ENCODE results near the gene BIRC6.
"Not testable (repeated sequence)": the region's sequence is repeated elsewhere in the genome, so short reads cannot be mapped to it uniquely, and the experiment has no call there.

The BIRC6 gene

DNA sequence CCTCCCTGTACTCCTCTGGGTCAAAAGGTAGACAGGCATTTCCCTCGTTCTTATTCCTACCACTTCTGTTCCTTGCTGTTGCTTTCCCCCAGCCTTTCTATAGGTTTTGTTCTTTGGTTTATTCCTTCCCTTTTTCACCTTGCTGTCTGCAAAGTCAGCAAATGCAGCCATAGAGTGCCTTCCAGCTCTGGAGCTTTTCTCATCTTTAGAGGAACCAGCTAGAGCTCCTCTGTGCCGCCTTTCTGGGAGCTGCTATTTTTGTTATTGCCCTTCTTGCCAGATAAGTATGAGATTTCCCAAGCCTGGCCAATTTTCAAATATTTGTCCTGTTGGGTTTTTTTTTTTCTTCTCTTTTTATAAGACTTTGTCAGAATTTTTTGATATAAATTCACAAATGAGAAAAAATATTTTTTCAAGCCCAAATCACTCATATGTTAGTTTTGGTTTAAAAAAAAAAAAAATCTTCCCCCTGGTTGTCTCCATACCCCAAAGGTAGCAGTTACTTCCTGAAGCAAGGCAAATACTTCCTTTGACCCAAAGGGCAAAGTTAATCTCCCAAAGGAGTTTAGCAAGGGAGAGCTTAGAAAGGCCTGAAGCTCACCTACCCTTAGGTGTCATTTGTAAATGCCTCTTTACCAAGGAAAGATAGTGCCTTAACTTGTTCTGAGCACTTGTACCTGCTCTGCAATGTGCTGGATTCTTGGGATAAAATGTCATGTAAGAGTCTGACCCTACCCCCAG lies 265.9 kb downstream of the BIRC6 start:
- no peak for DNase-seq

DNA sequence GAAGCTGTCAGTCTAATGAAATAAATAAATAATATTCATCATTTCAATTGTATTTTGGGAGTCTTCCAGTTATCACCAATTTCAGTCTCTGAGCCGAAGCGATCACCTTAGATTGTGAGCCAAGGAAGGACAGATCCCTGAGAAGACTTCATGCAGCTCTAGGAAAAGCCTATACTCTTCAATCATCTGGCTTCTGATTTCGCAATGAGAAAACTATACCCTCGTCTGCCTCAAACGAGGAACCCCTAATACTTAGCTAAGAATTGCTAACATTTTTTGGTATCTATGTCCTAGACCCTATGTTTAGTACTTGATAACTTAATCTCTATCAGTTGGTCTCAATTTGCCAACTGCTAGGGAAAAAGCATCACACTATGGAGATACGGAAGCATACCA lies 266.5 kb downstream of the BIRC6 start:
- no peak for DNase-seq

- no peak for DNase-seq
Measured at GRCh38 chr2:32624812-32625211, 268.0 kb downstream of the BIRC6 start.

DNA sequence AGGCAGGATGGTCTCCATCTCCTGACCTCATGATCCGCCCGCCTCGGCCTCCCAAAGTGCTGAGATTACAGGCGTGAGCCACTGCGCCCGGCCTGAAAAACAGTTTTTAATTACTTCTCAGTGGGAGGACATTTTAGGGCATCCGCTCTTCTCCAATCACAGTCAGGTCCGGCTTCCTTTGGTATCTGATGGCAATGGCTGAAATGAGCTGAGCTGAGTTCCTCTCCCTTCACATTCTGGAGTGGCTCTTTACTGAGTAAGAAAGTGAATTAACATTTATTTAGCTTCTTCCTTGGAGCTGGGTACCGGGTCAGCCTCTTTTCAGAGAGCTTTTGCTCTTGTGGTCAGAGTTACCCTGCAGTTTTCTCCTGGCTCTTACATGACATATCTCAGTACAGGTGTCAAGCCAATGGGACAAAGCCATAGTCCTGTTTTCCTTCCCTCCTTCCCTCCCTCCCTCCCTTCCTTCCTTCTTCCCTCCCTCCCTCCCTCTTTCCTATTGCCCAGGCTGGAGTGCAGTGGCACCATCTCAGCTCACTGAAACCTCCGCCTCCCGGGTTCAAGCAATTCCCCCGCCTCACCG lies 269.9 kb downstream of the BIRC6 start:
- no peak for DNase-seq

DNA sequence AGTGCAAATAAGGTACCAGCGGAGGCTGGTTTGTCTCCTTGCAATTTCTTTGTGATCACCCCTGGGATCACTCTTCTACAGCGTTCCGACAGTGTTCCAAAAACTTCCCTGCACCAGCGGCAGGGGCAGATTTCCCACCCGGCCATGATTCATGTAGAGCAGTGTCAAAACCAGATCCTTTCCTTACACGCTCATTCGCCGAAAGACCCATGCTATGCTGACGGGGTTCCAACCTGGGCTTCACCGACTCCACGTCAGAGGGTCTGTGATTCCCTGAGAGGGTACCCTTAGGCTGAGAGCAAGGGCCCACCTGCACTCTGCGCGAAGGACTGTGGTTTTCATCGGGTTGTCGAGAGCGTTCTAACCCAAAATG lies 270.6 kb downstream of the BIRC6 start:
- no peak for DNase-seq

- peak; percentile 93 for DNase-seq
Measured at GRCh38 chr2:32627814-32628579, 271.2 kb downstream of the BIRC6 start, which contains the start of gene TTC27. TSS of gene TTC27 (plus strand) at chr2:32628050. CDS start at chr2:32628293, 243 bp downstream.

GRCh38 chr2:32632089-32632488 lies 275.3 kb downstream of the BIRC6 start:
- no peak for DNase-seq

- no peak for DNase-seq
Measured at GRCh38 chr2:32633040-32633439, 276.2 kb downstream of the BIRC6 start.

GRCh38 chr2:32638548-32638947 lies 281.7 kb downstream of the BIRC6 start:
- not testable (repeated sequence) for DNase-seq

DNA sequence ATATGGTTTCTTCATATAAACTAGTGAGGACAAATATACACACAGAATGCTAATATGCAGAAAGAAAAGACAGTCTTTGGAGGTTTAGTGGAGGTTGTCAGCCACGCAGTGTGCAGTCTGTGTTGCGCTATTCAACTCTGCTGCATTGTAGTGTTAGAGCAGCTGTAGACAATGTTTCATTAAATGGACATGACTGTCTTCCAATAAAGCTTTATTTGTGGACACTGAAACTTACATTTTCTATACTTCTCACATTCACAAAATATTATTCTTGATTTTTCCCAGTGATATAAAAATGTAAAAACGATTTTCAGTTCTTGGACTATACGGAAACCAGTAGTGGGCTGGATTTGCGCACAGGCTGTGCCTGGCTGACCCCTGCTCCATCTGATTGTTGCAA lies 284.4 kb downstream of the BIRC6 start:
- DNase-seq = no peak

DNA sequence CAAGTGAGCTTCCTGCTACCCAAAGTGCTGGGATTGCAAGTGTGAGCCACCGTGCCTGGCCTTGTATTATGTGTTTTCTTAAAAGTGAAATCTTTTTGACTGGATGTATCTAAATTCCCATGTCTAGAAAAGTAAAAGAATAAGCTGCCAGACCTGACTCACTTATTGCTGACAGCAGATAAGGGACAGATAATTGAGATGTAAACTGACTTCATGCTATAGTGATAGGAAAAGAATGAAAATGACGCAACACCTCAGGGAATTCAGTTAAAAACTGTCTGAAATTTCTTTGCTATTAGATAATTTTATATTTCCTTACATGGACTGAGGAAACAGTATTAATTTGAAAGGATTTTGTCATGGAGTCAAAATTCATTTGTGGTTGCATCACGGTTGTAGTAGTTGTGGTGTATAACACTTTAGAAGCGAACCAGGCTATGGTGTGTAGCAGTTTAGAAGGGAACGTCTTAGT lies 290.4 kb downstream of the BIRC6 start:
- DNase-seq = no peak

DNA sequence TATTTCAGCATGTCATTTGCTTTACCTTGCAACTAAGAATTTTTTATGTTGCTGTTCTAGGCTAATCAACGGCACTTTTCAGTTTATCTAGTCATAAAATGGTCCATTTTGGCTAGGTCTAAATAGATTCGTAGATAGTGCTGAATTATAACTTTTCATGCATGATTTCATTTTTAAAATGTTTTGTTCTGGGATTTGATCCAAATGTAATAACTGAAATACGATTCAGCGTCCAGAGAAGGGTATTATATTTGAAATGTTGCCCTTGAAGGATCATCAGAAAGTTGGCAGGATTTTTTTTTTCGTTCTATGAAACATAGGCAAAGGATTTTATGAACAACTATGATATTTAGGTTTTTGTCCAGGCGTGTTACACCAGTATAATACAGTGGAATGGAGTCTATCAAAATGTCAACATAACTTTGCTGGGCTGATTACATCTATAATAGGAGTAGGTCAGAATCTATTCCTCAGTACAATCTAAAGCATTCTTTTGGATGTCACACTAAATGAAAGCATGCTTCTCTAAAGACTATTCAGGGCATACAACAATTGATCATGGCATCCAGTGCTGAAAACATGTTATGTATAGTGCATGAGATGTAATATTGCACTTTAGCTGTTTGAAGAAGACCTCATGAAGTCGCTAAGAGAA lies 295.9 kb downstream of the BIRC6 start:
- no peak for DNase-seq

DNA sequence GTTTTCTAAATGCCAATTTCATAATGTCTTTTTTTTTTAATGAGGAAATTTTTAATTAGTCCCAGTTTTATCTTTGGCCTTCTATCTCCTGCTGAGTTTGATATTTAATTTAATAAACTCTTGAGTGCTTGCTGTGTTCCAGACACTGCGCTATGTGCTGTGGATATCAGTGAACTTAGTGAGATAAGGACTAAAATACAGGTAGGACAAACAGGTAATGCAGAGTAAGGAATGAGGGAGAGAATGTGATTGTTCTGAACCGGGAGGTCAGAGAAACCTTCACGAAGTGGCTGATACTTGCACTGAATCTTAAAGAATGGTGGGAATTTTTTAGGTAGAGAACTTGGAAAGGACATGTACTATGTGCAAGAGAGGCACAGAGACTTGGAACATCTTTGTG lies 299.2 kb downstream of the BIRC6 start:
- no peak for DNase-seq

- no peak for DNase-seq
Measured at GRCh38 chr2:32663864-32664263, 307.0 kb downstream of the BIRC6 start.

DNA sequence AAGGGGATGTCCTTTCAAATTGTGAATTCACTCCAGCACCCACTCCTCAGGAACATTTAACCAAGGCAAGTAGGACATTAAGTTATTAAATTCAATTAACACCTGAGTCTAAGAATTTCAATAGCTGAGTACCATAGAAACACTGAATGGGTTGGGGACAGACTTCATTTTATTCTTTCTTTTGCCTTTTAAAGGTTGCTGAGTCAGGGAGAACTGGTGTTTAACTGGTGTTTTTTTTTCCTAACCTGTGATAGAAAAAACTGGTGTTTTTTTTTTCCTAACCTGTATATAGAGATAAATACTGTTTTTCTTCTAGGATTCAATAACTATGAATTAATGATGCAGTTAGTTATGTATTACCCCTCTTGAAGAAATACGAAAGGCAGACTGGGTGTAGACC lies 309.9 kb downstream of the BIRC6 start:
- no peak for DNase-seq

- DNase-seq = no peak
Measured at GRCh38 chr2:32668254-32668653, 311.4 kb downstream of the BIRC6 start.
